A549 (cell line): ENCODE data around the gene ULK4. TPM values are rescaled to one million over a fixed set of nuclear protein-coding genes. Genes with fewer than 3 reads are reported as not detected.

ENCODE experiments used
- ATAC-seq, 2 experiments: fragments of 200-7000 bp in 1 of 2; fragments of >200 bp in 1 of 2; cut with Nextera tagmentation in 1 of 2; cut with Tn5 transposase in 1 of 2; 3 replicates each; pipeline versions ENCODE4 v1.8.0 to v1.9.1; 2018 to 2020; ENCODE audit warnings: mild to moderate bottlenecking in 1 of 2, moderate library complexity in 1 of 2
- CTCF ChIA-PET: fragments of 300-600 bp; sonication (Branson Sonifier 250); formaldehyde crosslinking; extraction: SDS; loops from one replicate; lab custom pipeline; 2021; ENCODE audit warnings: antibody characterized with exemption, inconsistent platforms; lab: Yijun Ruan, JAX
- POLR2A ChIA-PET: fragments of 350-600 bp; formaldehyde crosslinking; extraction: SDS; loops from one replicate; lab custom pipeline; 2021; ENCODE audit warnings: antibody characterized with exemption, inconsistent platforms; lab: Yijun Ruan, JAX
- DNase-seq, 2 experiments: peaks; one replicate each; pipeline versions ENCODE4 v3.0.0 to v3.0.0-alpha.2; 2011 to 2016; ENCODE audit warnings: low read depth in 1 of 2, low spot score in 1 of 2
- FAIRE-seq: peaks from 2 replicates; lab custom pipeline; 2011; peaks lifted over from hg19 to GRCh38; lab: Jason Lieb, UNC
- H3K27ac ChIP-seq, 2 experiments: fragments of >200 bp; sonication (Bioruptor Twin); formaldehyde crosslinking; 3 replicates each; pipeline ENCODE4 v1.5.1; 2016 to 2017
- H3K4me1 ChIP-seq: fragments of >200 bp; sonication (Bioruptor Twin); formaldehyde crosslinking; 3 replicates; pipeline ENCODE4 v1.6.1; 2016
- H3K4me2 ChIP-seq: fragments of >200 bp; sonication (Bioruptor Twin); formaldehyde crosslinking; 3 replicates; pipeline ENCODE4 v1.6.1; 2016
- H3K4me3 ChIP-seq: fragments of >200 bp; sonication (Bioruptor Twin); formaldehyde crosslinking; 3 replicates; pipeline ENCODE4 v1.5.1; 2016
- H3K9me3 ChIP-seq: fragments of >200 bp; sonication (Bioruptor Twin); formaldehyde crosslinking; 3 replicates; pipeline ENCODE4 v1.6.1; 2016
- BCL3 ChIP-seq: fragments of >200 bp; sonication (Bioruptor Twin); formaldehyde crosslinking; IDR thresholded peaks from 3 replicates; pipeline ENCODE4 v1.6.1; 2016
- CBX8 ChIP-seq: fragments of 200-600 bp; sonication (generic); IDR thresholded peaks from 2 replicates; pipeline ENCODE4 v1.6.1; 2016
- CEBPB ChIP-seq, 2 experiments: fragments of >200 bp in 1 of 2; sonication (Bioruptor Twin) in 1 of 2; formaldehyde crosslinking in 1 of 2; IDR thresholded peaks; 2 replicates each; pipeline ENCODE4 v1.6.1; 2012 to 2016
- CHD2 ChIP-seq: fragments of 150-350 bp; IDR thresholded peaks from 2 replicates; pipeline ENCODE4 v1.6.1; 2014; ENCODE audit warnings: low read length; ENCODE audit not compliant: partially characterized antibody
- EHMT2 ChIP-seq: fragments of 200-600 bp; sonication (generic); IDR thresholded peaks from 2 replicates; pipeline ENCODE4 v1.6.1; 2016; ENCODE audit warnings: antibody characterized with exemption, low read depth, mild to moderate bottlenecking, moderate library complexity
- FOSB ChIP-seq: fragments of 250-450 bp; sonication (Bioruptor Pico); IDR thresholded peaks from 2 replicates; pipeline ENCODE4 v1.5.0; 2020; ENCODE audit warnings: mild to moderate bottlenecking, moderate library complexity
- FOSL2 ChIP-seq, 2 experiments: fragments of 450-650 bp in 1 of 2; fragments of >200 bp in 1 of 2; sonication (Bioruptor Twin) in 1 of 2; formaldehyde crosslinking; IDR thresholded peaks; 2 replicates each; pipeline versions ENCODE4 v1.5.0 to v1.6.1; 2016 to 2020; ENCODE audit warnings: mild to moderate bottlenecking in 1 of 2, moderate library complexity in 1 of 2
- FOXS1 ChIP-seq: fragments of 250-450 bp; sonication (Bioruptor Pico); IDR thresholded peaks from 2 replicates; pipeline ENCODE4 v1.5.0; 2020; ENCODE audit warnings: mild to moderate bottlenecking, moderate library complexity
- GATA3 ChIP-seq: IDR thresholded peaks from 2 replicates; pipeline ENCODE4 v1.6.1; 2012; ENCODE audit warnings: borderline replicate concordance
- HES2 ChIP-seq: fragments of >200 bp; sonication (Bioruptor Twin); formaldehyde crosslinking; IDR thresholded peaks from 2 replicates; pipeline ENCODE4 v1.6.1; 2016
- HOXA7 ChIP-seq: fragments of 250-450 bp; sonication (Bioruptor Pico); IDR thresholded peaks from 2 replicates; pipeline ENCODE4 v1.5.0; 2020; ENCODE audit warnings: mild to moderate bottlenecking, moderate library complexity
- JUN ChIP-seq, 2 experiments: fragments of >200 bp; sonication (Bioruptor Twin); formaldehyde crosslinking; IDR thresholded peaks; 2 replicates in 1 of 2; 3 replicates in 1 of 2; pipeline ENCODE4 v1.6.1; 2016 to 2017
- KDM5A ChIP-seq: fragments of 200-600 bp; sonication (generic); IDR thresholded peaks from 2 replicates; pipeline ENCODE4 v1.6.1; 2016; ENCODE audit warnings: antibody characterized with exemption, mild to moderate bottlenecking
- MAFK ChIP-seq: fragments of 450-650 bp; IDR thresholded peaks from 2 replicates; pipeline ENCODE4 v1.6.1; 2014; ENCODE audit not compliant: partially characterized antibody
- MYC ChIP-seq: IDR thresholded peaks from 2 replicates; pipeline ENCODE4 v1.6.1; 2012; ENCODE audit warnings: mild to moderate bottlenecking, inconsistent platforms, low read length, improper control_type of control experiment, borderline replicate concordance
- NPAS2 ChIP-seq: fragments of 250-450 bp; sonication (Bioruptor Pico); IDR thresholded peaks from 2 replicates; pipeline ENCODE4 v1.8.0; 2022; ENCODE audit warnings: mild to moderate bottlenecking, moderate library complexity, borderline replicate concordance
- PBX3 ChIP-seq: IDR thresholded peaks from 2 replicates; pipeline ENCODE4 v1.6.1; 2012
- POLR2A ChIP-seq: IDR thresholded peaks from 2 replicates; pipeline ENCODE4 v1.6.1; 2012; ENCODE audit warnings: mild to moderate bottlenecking, low read length
- REST ChIP-seq: fragments of 200-600 bp; sonication (generic); IDR thresholded peaks from 2 replicates; pipeline ENCODE4 v1.6.1; 2016; ENCODE audit warnings: antibody characterized with exemption, mild to moderate bottlenecking, moderate library complexity
- SREBF2 ChIP-seq: fragments of 450-650 bp; IDR thresholded peaks from 2 replicates; pipeline ENCODE4 v1.6.1; 2014; ENCODE audit warnings: mild to moderate bottlenecking, moderate library complexity
- TFCP2L1 ChIP-seq: fragments of 250-450 bp; sonication (Bioruptor Pico); IDR thresholded peaks from 2 replicates; pipeline ENCODE4 v1.5.0; 2021; ENCODE audit warnings: mild to moderate bottlenecking
- TP53 ChIP-seq: fragments of 250-450 bp; sonication (Bioruptor Pico); IDR thresholded peaks from 2 replicates; pipeline ENCODE4 v1.5.0; 2021; ENCODE audit warnings: mild to moderate bottlenecking, moderate library complexity
- USF2 ChIP-seq: fragments of 450-650 bp; IDR thresholded peaks from 2 replicates; pipeline ENCODE4 v1.6.1; 2014; ENCODE audit warnings: antibody characterized with exemption
- ZC3H11A ChIP-seq: fragments of 450-650 bp; IDR thresholded peaks from 2 replicates; pipeline ENCODE4 v1.6.1; 2014; ENCODE audit warnings: antibody characterized with exemption, mild to moderate bottlenecking
- ZNF302 ChIP-seq: fragments of 250-450 bp; sonication (Bioruptor Pico); IDR thresholded peaks from 2 replicates; pipeline ENCODE4 v1.9.0; 2021; ENCODE audit warnings: inconsistent platforms, mild to moderate bottlenecking, moderate library complexity
- ZSCAN20 ChIP-seq: fragments of 250-450 bp; sonication (Bioruptor Pico); IDR thresholded peaks from 2 replicates; pipeline ENCODE4 v1.8.0; 2022; ENCODE audit warnings: mild to moderate bottlenecking, moderate library complexity
- WGBS: methylation state at CpG from one replicate; pipeline ENCODE4 v1.1.6; 2017; ENCODE audit errors: missing lambda C conversion rate; 5-methylcytosine and 5-hydroxymethylcytosine counted together
- polyA plus RNA-seq, 4 experiments: library from polyadenylated mRNA; depleted of rRNA in 3 of 4; stranded (reverse); fragments of >200 nt; fragmentation: RNase III in 1 of 4; extraction: RNeasy Plus Mini Kit Qiagen cat#74134 plus additional on column Dnase treatment in 1 of 4; gene quantifications; 2 replicates in 3 of 4; 3 replicates in 1 of 4; pipeline ENCODE4 v1.2.3, GENCODE V29; 2011 to 2017

Gene ULK4
- polyA plus RNA-seq, 2 of the 4 experiments (the other 2 are of a cell fraction), result 4.9 to 7.7 TPM

GRCh38 chr3:41989518-41989917, 27.6 kb upstream of the ULK4 start (continued):
- TF ChIP-seq PBX3 (no peak), MAFK (no peak), FOSL2 (IDR thresholded peaks at IDR 0.05) (no peak), FOSL2 (CRISPR knock-in tag; IDR thresholded peaks at IDR 0.05) (no peak), FOXS1 (CRISPR knock-in tag) (no peak), ZNF302 (CRISPR knock-in tag) (no peak), KDM5A (no peak)

GRCh38 chr3:41987627-41988026, 25.7 kb upstream of the ULK4 start:
- Histone ChIP-seq H3K4me3 (no peak overlapping the region), H3K4me2 (no peak overlapping the region), H3K4me1 (no peaks in the 10 kb centered on the region), H3K27ac (no peak overlapping the region), H3K9me3 (no peaks in the 10 kb centered on the region)
- 77% methylated on average over 5 of the region's 5 CpGs for WGBS
- ChIA-PET CTCF (no interaction called here), POLR2A (no interaction called here)
- FAIRE-seq (no peak), DNase-seq (no peak), ATAC-seq (no peak)
- TF ChIP-seq GATA3, result no peak
- no peak for TF ChIP-seq POLR2A
- no peak for TF ChIP-seq ZC3H11A
- TF ChIP-seq NPAS2 (CRISPR knock-in tag), result no peak
- no peak for TF ChIP-seq CHD2
- TF ChIP-seq MYC, result no peak
- TF ChIP-seq REST, result no peak
- no peak for TF ChIP-seq HOXA7 (CRISPR knock-in tag)
- TF ChIP-seq TP53, result no peak
- TF ChIP-seq BCL3, result no peak

- ChIA-PET POLR2A (no interaction called here), CTCF (no interaction called here)
- DNase-seq (no peak), ATAC-seq (no peak), FAIRE-seq (no peak)
- Histone ChIP-seq H3K9me3 (no peaks in the 10 kb centered on the region), H3K4me1 (no peaks in the 10 kb centered on the region), H3K4me3 (no peak overlapping the region), H3K27ac (no peak overlapping the region), H3K4me2 (no peak overlapping the region)
- 94% methylated on average over 2 of the region's 2 CpGs for WGBS
- TF ChIP-seq ZSCAN20 (CRISPR knock-in tag), result no peak
- no peak for TF ChIP-seq BCL3
- TF ChIP-seq FOSB, result no peak
- TF ChIP-seq FOSL2 (IDR thresholded peaks at IDR 0.05), result no peak
- no peak for TF ChIP-seq FOSL2 (CRISPR knock-in tag; IDR thresholded peaks at IDR 0.05)
- TF ChIP-seq TFCP2L1 (CRISPR knock-in tag), result no peak
- TF ChIP-seq USF2, result no peak
- TF ChIP-seq SREBF2, result no peak
- no peak for TF ChIP-seq CEBPB (IDR thresholded peaks at IDR 0.05)
- no peak for TF ChIP-seq EHMT2
- no peak for TF ChIP-seq ZNF302 (CRISPR knock-in tag)
- TF ChIP-seq JUN (IDR thresholded peaks at IDR 0.05), result no peak
- no peak for TF ChIP-seq CBX8
- TF ChIP-seq HES2, result no peak
These were observed 24.7 kb upstream of the ULK4 start for GRCh38 chr3:41986561-41986960.
